ENCODE data around the gene TRAF3IP3.

Gene TRAF3IP3

DNA sequence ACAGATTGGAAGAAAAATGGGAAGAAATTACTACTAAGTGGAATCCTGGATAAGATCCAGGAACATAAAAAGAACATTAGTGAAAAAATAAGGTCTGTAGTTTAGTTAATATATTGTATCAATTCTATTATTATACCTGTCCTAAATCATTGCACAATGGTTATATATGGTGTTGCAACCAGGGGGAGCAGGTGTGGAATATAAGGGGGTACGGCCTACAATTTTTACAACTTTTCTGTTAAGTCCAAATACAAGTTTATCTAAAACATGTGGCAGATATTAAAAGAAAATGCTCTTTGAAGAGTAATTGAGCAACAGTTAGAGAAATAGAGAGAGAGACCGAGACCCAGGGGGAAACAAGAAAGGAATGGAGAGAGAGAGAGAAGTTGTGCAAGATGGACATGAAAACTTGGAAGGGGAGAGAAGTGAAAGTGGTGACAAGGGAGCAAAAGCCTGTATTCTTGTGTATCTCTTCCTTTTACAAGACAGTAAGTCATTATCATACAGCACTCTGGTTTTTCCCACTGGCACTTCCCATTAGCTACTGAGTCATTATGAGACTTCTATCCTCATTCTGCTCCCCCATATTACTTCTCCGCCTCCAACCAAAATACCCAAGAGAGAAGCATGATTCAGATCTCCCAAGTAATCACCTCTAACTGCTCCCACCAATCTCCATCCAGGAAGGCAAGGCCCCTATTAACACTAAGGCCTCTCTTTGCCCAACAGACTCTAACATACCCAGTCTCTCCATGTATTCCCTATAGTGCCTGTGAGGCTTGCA lies 22.3 kb upstream of the TRAF3IP3 start:
- no peak overlapping the region for H3K4me3 ChIP-seq (ENCODE audit: low read depth, low read length)
- TF ChIP-seq, protein P1, sequence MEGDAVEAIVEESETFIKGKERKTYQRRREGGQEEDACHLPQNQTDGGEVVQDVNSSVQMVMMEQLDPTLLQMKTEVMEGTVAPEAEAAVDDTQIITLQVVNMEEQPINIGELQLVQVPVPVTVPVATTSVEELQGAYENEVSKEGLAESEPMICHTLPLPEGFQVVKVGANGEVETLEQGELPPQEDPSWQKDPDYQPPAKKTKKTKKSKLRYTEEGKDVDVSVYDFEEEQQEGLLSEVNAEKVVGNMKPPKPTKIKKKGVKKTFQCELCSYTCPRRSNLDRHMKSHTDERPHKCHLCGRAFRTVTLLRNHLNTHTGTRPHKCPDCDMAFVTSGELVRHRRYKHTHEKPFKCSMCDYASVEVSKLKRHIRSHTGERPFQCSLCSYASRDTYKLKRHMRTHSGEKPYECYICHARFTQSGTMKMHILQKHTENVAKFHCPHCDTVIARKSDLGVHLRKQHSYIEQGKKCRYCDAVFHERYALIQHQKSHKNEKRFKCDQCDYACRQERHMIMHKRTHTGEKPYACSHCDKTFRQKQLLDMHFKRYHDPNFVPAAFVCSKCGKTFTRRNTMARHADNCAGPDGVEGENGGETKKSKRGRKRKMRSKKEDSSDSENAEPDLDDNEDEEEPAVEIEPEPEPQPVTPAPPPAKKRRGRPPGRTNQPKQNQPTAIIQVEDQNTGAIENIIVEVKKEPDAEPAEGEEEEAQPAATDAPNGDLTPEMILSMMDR (IDR thresholded peaks at IDR 0.05; ENCODE audit: low read depth, low read length, missing control alignments), result no peak

DNA sequence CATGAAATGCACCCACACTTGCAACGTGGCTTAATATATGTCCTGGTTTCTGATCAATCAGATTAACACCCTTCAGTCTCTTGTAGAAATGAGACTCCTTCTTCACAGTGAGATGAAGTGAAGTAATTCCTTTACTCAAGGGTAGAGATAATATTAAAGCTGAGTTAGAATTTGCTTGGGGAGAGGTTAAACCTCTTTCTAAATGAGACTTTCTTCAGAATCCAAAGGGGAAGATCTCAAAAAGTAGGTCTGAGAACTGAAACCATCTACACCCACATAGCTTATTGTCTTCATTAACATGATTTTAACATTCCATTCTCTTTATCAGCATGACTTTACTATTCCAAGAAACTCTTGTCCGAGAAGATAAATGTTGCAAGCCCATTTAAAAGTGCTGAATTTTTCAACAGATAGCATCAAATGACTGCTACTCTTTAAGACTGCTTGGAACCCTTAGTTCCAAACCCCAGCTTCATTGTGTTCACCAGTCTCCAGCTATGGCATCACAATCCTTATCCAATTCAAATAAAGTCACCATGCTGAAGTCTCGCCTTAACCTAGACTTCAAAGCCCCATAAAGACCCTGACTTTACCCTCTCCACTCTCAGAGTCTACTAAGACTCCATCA lies 19.2 kb upstream of the TRAF3IP3 start:
- in situ Hi-C loops (cut with HindIII; ENCODE audit: low sequenced_read_pairs), result no loop called here
- DNase-seq (ENCODE audit: low read depth), result no peak
- H3K4me3 ChIP-seq (ENCODE audit: low read depth, low read length), result no peak overlapping the region
- TF ChIP-seq, protein P1 (IDR thresholded peaks at IDR 0.05; ENCODE audit: low read depth, low read length, missing control alignments), result no peak

More for the DNA sequence above, 22.3 kb upstream of the TRAF3IP3 start:
- in situ Hi-C loops (cut with HindIII; ENCODE audit: low sequenced_read_pairs), result no loop called here
- no peak for DNase-seq (ENCODE audit: low read depth)

DNA sequence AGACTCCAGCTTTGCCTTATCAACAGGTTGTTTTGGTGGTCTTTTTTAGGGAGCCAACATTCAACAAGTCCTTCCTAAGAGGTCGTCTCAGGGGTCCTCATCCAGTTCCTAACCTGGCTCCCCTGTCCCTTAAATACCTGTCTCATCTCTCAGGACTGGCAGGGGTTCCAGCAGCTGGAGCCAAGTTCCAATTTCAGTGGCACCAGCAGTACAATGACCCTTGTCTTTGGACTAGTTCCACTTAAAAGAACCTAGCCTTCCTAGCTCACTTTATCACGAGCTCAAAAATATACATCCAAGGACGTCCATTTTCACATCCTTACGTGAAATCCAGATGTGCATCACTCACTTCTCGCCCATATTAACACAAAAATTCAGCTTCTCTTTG lies 18.7 kb upstream of the TRAF3IP3 start:
- no peak for DNase-seq (ENCODE audit: low read depth)
- in situ Hi-C loops (cut with HindIII; ENCODE audit: low sequenced_read_pairs), result no loop called here
- TF ChIP-seq, protein P1 (IDR thresholded peaks at IDR 0.05; ENCODE audit: low read depth, low read length, missing control alignments), result no peak
- no peak overlapping the region for H3K4me3 ChIP-seq (ENCODE audit: low read depth, low read length)

DNA sequence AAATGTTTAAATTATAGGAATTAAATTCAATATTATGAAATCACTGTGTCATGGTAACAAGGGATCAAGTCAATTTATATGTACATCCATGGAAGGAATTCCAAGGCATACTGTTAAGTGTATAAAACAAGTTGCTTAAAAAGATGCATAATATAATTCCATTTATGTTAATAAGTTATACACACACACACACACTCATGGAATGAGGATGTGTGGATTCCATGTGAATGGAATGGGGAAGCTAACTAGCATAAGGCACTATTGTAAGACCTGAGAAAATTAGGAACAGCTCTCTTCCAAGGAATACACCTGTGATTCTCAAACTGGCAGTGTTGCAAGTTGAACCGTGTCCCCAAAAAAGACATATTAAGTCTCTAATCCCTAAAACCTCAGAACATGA lies 17.6 kb upstream of the TRAF3IP3 start:
- TF ChIP-seq, protein P1 (IDR thresholded peaks at IDR 0.05; ENCODE audit: low read depth, low read length, missing control alignments), result no peak
- in situ Hi-C loops (cut with HindIII; ENCODE audit: low sequenced_read_pairs), result no loop called here
- H3K4me3 ChIP-seq (ENCODE audit: low read depth, low read length), result no peak overlapping the region
- no peak for DNase-seq (ENCODE audit: low read depth)

DNA sequence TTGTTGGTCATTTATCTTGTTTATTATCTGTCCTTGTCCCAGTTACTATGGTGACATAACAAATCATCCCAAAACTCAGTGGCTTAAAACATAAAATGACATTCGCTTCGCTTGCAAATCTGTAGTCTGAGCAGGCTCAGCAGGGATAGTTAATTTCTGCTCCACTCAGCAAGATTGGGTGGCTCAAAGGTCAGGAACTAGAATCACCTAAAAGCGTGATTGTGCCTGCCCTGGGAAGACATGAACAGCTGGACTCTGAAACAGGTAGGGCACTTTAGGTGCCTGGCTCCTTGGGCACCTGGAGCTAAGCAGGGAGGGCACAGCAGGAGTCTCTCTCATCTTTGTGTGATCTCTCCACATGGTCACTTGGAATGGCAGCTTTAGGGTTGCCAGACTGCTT lies 14.7 kb upstream of the TRAF3IP3 start:
- in situ Hi-C loops (cut with HindIII; ENCODE audit: low sequenced_read_pairs), result no loop called here
- DNase-seq (ENCODE audit: low read depth), result no peak
- TF ChIP-seq, protein P1 (IDR thresholded peaks at IDR 0.05; ENCODE audit: low read depth, low read length, missing control alignments), result no peak
- no peak overlapping the region for H3K4me3 ChIP-seq (ENCODE audit: low read depth, low read length)

DNA sequence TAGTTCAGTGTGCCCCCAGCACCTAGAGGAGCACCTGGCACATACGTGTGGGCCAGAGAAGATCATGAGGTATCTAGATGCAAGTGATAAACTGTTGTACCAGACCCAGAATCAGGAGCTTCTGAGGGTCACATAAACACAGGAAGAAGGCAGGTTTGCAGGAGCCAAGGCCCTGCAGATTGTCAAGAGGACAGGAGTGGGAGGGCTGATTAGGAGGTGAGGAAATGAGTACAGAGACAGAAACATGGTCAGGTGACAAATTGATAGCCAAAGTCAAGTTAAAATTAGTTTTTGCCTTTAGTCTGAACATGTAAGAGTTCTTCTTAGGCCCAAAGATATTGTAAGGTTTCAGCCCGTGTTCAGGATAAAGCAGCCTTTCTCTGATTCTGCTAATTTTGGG lies 14.0 kb upstream of the TRAF3IP3 start:
- in situ Hi-C loops (cut with HindIII; ENCODE audit: low sequenced_read_pairs), result no loop called here
- H3K4me3 ChIP-seq (ENCODE audit: low read depth, low read length), result no peak overlapping the region
- DNase-seq (ENCODE audit: low read depth), result no peak
- TF ChIP-seq, protein P1 (IDR thresholded peaks at IDR 0.05; ENCODE audit: low read depth, low read length, missing control alignments), result no peak
